Caco-2 (cell line): ENCODE results near the gene PPM1B. TPM values are rescaled to one million over a fixed set of nuclear protein-coding genes. Genes with fewer than 3 reads are reported as not detected.

Experiments used
- BruUV-seq: library from RNA; stranded (reverse); fragments of 400-500 nt; replicated peaks from 2 replicates; lab custom pipeline; 2021; lab: Mats Ljungman, UMichigan
- CTCF ChIA-PET: fragments of 300-600 bp; sonication (Branson Sonifier 250); formaldehyde crosslinking; loops from one replicate; lab custom pipeline; 2022; ENCODE audit warnings: antibody characterized with exemption; lab: Charles Lee
- POLR2A ChIA-PET: fragments of 300-600 bp; sonication (Branson Sonifier 250); formaldehyde crosslinking; loops from one replicate; lab custom pipeline; 2022; ENCODE audit warnings: antibody characterized with exemption; lab: Charles Lee
- DNase-seq, 2 experiments: peaks; one replicate each; pipeline versions ENCODE4 v3.0.0 to v3.0.0-alpha.2; 2020 to 2022
- H3K27me3 ChIP-seq: replicated peaks from 2 replicates; pipeline ENCODE4 v1.6.0; 2011; ENCODE audit warnings: low read length; ENCODE audit not compliant: control insufficient read depth, insufficient read depth
- H3K36me3 ChIP-seq: 2 replicates; pipeline ENCODE4 v1.5.1; 2011; ENCODE audit warnings: low read length; ENCODE audit not compliant: control insufficient read depth, insufficient read depth
- H3K4me1 ChIP-seq: fragments of 250-450 bp; sonication (Bioruptor Pico); 2 replicates; pipeline ENCODE4 v1.5.1; 2020; ENCODE audit warnings: mild to moderate bottlenecking
- H3K4me3 ChIP-seq: 2 replicates; pipeline ENCODE4 v1.5.1; 2011; ENCODE audit warnings: low read depth, mild to moderate bottlenecking, control low read depth, low read length
- H3K9me3 ChIP-seq: fragments of 250-450 bp; sonication (Bioruptor Pico); 2 replicates; pipeline ENCODE4 v1.5.1; 2020; ENCODE audit warnings: mild to moderate bottlenecking, moderate library complexity
- H3K27ac Mint-ChIP-seq: one replicate; pipeline ENCODE4 v1.8.0; 2022; ENCODE audit warnings: mixed read lengths; ENCODE audit not compliant: unreplicated experiment
- H3K27me3 Mint-ChIP-seq: one replicate; pipeline ENCODE4 v1.8.0; 2022; ENCODE audit warnings: mixed read lengths; ENCODE audit not compliant: insufficient read depth, unreplicated experiment
- H3K36me3 Mint-ChIP-seq: one replicate; pipeline ENCODE4 v1.8.0; 2022; ENCODE audit warnings: mild to moderate bottlenecking, mixed read lengths; ENCODE audit not compliant: insufficient read depth, unreplicated experiment
- H3K4me1 Mint-ChIP-seq: one replicate; pipeline ENCODE4 v1.8.0; 2022; ENCODE audit warnings: low read depth, mixed read lengths; ENCODE audit not compliant: unreplicated experiment
- H3K4me3 Mint-ChIP-seq: one replicate; pipeline ENCODE4 v1.8.0; 2022; ENCODE audit warnings: mild to moderate bottlenecking, moderate library complexity, mixed read lengths; ENCODE audit not compliant: unreplicated experiment
- H3K9me3 Mint-ChIP-seq: one replicate; pipeline ENCODE4 v1.8.0; 2022; ENCODE audit warnings: mixed read lengths; ENCODE audit not compliant: unreplicated experiment
- CTCF ChIP-seq, 2 experiments: fragments of 200-600 bp in 1 of 2; IDR thresholded peaks; 1 replicate in 1 of 2; 2 replicates in 1 of 2; pipeline versions ENCODE4 v1.5.1 to v1.8.0; 2011 to 2022; ENCODE audit warnings: antibody characterized with exemption in 1 of 2, control low read depth in 1 of 2, inconsistent platforms in 1 of 2, low read depth in 1 of 2, low read length in 1 of 2, mild to moderate bottlenecking in 1 of 2, moderate library complexity in 1 of 2; ENCODE audit not compliant: insufficient read depth in 1 of 2, severe bottlenecking in 1 of 2, unreplicated experiment in 1 of 2
- intact Hi-C: fragments of 100-400 bp; cut with micrococcal nuclease; formaldehyde crosslinking; loops from one replicate; pipeline ENCODE4 v1.10.0; 2022; ENCODE audit not compliant: unreplicated experiment
- total RNA-seq: library from RNA; stranded (reverse); gene quantifications from 2 replicates; pipeline ENCODE4 v1.2.3, GENCODE V29; 2022

The PPM1B gene
- total RNA-seq, 1 experiment from 2014 or later: 82.9 TPM

- Mint-ChIP-seq H3K4me1 (no peaks in the 10 kb centered on the region), H3K9me3 (no peaks in the 10 kb centered on the region), H3K4me3 (no peak overlapping the region), H3K36me3 (no peaks in the 10 kb centered on the region), H3K27ac (no peak overlapping the region), H3K27me3 (no peaks in the 10 kb centered on the region)
- no peak for TF ChIP-seq CTCF (IDR thresholded peaks at IDR 0.05; ENCODE audit: insufficient read depth in 1 of 2, low read depth in 1 of 2, low read length in 1 of 2, severe bottlenecking in 1 of 2, unreplicated experiment in 1 of 2)
- H3K27me3 ChIP-seq: no peaks in the 10 kb centered on the region
- BruUV-seq: no TSS peak
- H3K4me3 ChIP-seq: no peak overlapping the region
- ChIA-PET CTCF (no interaction called here), POLR2A (no interaction called here)
- H3K36me3 ChIP-seq: no peaks in the 10 kb centered on the region
- no peak for DNase-seq
- H3K9me3 ChIP-seq: no peaks in the 10 kb centered on the region
- intact Hi-C loops: no loop called here
- no peaks in the 10 kb centered on the region for H3K4me1 ChIP-seq
Measured at GRCh38 chr2:44120428-44120827, 48.2 kb upstream of the PPM1B start.

- DNase-seq: no peak
- no peaks in the 10 kb centered on the region for H3K4me1 Mint-ChIP-seq
- BruUV-seq: no TSS peak
- no peak for TF ChIP-seq CTCF (IDR thresholded peaks at IDR 0.05; ENCODE audit: insufficient read depth in 1 of 2, low read depth in 1 of 2, low read length in 1 of 2, severe bottlenecking in 1 of 2, unreplicated experiment in 1 of 2)
- CTCF ChIA-PET: no interaction called here
- intact Hi-C loops: no loop called here
- H3K36me3 ChIP-seq: no peaks in the 10 kb centered on the region
- peaks cover 12% of the 10 kb centered on the region for H3K4me1 ChIP-seq
- no peaks in the 10 kb centered on the region for H3K9me3 ChIP-seq
- H3K4me3 Mint-ChIP-seq: no peak overlapping the region
- no peaks in the 10 kb centered on the region for H3K27me3 Mint-ChIP-seq
- H3K27ac Mint-ChIP-seq: no peak overlapping the region
- no peaks in the 10 kb centered on the region for H3K36me3 Mint-ChIP-seq
- H3K9me3 Mint-ChIP-seq: no peaks in the 10 kb centered on the region
- H3K4me3 ChIP-seq: no peak overlapping the region
- POLR2A ChIA-PET: no interaction called here
- no peaks in the 10 kb centered on the region for H3K27me3 ChIP-seq
Measured at GRCh38 chr2:44121899-44122298, 46.8 kb upstream of the PPM1B start.

GRCh38 chr2:44124500-44124899 is 44.2 kb upstream of the PPM1B start:
- TF ChIP-seq CTCF (IDR thresholded peaks at IDR 0.05; ENCODE audit: insufficient read depth in 1 of 2, low read depth in 1 of 2, low read length in 1 of 2, severe bottlenecking in 1 of 2, unreplicated experiment in 1 of 2): no peak
- H3K36me3 ChIP-seq: no peaks in the 10 kb centered on the region
- H3K27me3 ChIP-seq: no peaks in the 10 kb centered on the region
- H3K4me3 ChIP-seq: no peak overlapping the region
- DNase-seq: no peak
- Mint-ChIP-seq H3K4me3 (no peak overlapping the region), H3K27me3 (no peaks in the 10 kb centered on the region), H3K9me3 (no peaks in the 10 kb centered on the region), H3K27ac (no peak overlapping the region), H3K36me3 (no peaks in the 10 kb centered on the region), H3K4me1 (no peaks in the 10 kb centered on the region)
- intact Hi-C loops: no loop called here
- peaks cover 18% of the 10 kb centered on the region for H3K4me1 ChIP-seq
- POLR2A ChIA-PET: interaction anchor here (1.2 kb wide), 1 partner anchor 171 kb away, joined by 3 read pairs; no protein-coding TSS in a partner anchor
- CTCF ChIA-PET: no interaction called here
- H3K9me3 ChIP-seq: no peaks in the 10 kb centered on the region
- no TSS peak for BruUV-seq
